Epidermal melanocyte (primary cell): ENCODE measurements around the gene HTRA1.

Experiments
- DNase-seq: peaks from one replicate; pipeline ENCODE4 v3.0.0; 2011; ENCODE audit warnings: low spot score; ENCODE audit not compliant: insufficient read length

The HTRA1 gene

GRCh38 chr10:122461367-122461728 lies at the start of gene HTRA1:
HTRA1 (plus strand) TSS chr10:122461553; CDS start chr10:122461653, 100 bp downstream.
- peak; percentile 55 for DNase-seq

DNA sequence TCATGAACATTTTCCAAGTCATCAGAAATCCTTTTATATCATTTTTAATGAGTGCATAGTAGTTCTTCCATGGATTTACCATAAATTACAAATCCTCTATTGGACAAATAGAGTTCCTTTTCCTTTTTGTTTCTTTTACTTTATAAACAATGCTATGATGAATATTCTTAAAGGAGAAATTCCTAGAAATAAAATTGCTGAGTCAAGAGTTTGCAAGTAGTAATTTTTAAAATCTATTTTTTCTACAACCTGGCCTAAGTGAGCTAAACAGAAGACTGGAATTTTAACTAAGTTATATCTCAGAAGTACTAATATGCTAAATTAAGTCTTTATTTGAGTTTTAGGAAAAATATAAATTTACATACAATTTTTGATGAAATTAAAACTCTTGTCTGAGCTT lies 48.0 kb upstream of the HTRA1 start:
- DNase-seq: no peak

DNA sequence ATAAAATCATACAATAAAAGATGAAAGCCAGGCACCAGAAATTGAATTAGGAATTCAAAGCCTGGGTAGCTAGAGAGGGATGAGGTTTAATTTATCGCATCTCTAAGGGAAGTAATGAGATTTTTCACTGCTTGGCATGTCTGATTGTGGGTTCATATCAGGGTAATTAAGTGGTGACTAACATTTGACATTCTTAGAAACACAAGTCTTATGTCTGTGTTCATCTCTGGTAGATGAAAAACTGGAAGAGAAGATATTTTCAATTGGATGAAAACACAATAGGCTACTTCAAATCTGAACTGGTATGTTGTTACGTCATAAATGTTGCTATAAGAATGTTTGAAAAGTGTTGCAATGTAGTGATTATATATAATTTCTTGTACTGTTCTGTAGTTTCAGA lies 43.7 kb upstream of the HTRA1 start:
- no peak for DNase-seq

GRCh38 chr10:122419016-122419415 lies 42.3 kb upstream of the HTRA1 start:
- DNase-seq: no peak

GRCh38 chr10:122419876-122420623 lies 41.3 kb upstream of the HTRA1 start:
- no peak for DNase-seq

DNA sequence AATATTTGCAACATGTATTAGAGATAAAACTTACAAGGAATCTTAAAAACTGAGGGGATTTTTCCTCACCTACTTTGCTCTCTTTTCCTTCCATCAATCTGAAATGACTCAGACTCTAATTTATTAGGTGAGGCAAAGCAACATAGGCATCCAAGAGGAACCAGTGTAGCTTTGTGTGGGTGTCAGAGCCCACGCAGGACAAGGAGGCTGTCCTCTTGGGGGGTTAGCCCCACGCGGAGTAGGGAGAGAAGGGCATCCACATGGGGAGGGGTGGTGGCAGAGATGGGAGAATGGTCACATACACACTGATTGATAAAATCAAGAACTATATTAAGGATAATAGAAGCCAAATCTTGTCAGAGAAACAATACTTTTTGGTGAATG lies 40.7 kb upstream of the HTRA1 start:
- DNase-seq: no peak

- DNase-seq: no peak
These were observed 40.2 kb upstream of the HTRA1 start for GRCh38 chr10:122421054-122421625.

- no peak for DNase-seq
These were observed 39.6 kb upstream of the HTRA1 start for GRCh38 chr10:122421742-122422141.

GRCh38 chr10:122422266-122422989 lies 38.9 kb upstream of the HTRA1 start:
- DNase-seq: no peak

DNA sequence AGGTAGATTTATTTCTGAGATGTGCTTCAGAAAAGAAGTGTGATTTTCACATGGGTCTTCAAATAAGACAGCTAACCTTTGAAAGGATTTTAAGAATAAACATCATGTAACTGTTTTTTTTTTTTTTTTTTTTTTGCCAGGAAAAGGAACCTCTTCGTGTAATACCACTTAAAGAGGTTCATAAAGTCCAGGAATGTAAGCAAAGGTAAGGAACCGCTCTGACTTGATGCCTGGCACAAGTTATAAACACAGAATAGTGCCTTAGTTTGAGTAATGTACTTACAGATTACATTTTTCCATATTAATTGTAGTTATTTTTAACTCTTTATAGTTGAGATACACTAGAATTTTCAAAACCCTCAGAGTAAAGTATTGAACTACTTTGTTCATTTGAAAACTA lies 37.3 kb upstream of the HTRA1 start:
- no peak for DNase-seq

- DNase-seq: no peak
These were observed 34.5 kb upstream of the HTRA1 start for GRCh38 chr10:122426829-122427228.

GRCh38 chr10:122427280-122427679 lies 34.1 kb upstream of the HTRA1 start:
- no peak for DNase-seq

DNA sequence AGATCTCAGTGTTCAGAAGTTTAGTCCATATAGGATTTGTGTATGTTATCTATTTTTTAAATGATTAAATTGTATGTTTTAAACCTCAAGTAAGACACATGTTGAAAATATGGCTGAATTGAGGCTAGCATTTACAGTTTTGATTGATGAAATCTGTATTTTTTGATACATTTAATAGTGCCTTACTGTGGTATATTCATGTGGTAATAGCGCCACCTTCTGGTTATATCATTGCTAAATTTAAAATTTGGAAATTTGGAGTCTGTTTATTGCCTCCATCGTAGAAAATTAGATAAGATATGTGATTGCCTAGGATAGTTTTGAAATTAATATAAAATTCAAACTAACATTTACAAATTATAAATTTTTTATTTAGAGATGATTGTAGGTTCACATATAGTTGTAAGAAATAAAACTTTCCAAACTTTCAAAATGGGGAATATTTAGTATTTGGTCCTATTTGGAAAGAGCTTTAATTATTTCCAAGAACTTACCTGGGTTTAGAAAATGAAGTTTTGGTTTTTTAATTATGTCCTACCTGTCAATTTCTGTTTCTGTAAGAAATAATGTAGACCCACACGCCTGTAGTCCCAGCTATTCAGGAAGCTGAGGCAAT lies 26.0 kb upstream of the HTRA1 start:
- peak; percentile 29 for DNase-seq

- no peak for DNase-seq
These were observed 19.4 kb upstream of the HTRA1 start for GRCh38 chr10:122441961-122442360.

DNA sequence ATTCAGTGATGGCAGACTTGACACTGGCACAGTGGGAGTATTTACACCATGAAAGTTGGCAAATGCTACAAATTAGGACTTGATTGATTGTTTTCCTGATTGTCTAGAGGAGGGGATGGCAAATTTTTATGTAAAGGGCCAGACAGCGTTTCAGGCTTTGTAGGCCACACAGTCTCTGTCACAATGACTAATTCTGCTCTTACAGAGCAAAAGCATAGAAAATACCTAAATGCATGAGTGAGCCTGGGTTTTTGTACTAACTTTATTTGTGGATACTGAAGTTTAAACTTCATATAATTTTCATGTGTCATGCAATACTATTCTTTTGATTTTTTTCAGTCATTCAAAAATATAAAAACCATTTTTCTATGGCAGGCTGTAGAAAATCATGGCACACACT lies 15.9 kb upstream of the HTRA1 start:
- no peak for DNase-seq

- no peak for DNase-seq
These were observed 15.4 kb upstream of the HTRA1 start for GRCh38 chr10:122445904-122446303.

- no peak for DNase-seq
These were observed 14.5 kb upstream of the HTRA1 start for GRCh38 chr10:122446668-122447423.

GRCh38 chr10:122448600-122448999 lies 12.8 kb upstream of the HTRA1 start:
- DNase-seq: no peak

- no peak for DNase-seq
These were observed 12.2 kb upstream of the HTRA1 start for GRCh38 chr10:122449153-122449552.

DNA sequence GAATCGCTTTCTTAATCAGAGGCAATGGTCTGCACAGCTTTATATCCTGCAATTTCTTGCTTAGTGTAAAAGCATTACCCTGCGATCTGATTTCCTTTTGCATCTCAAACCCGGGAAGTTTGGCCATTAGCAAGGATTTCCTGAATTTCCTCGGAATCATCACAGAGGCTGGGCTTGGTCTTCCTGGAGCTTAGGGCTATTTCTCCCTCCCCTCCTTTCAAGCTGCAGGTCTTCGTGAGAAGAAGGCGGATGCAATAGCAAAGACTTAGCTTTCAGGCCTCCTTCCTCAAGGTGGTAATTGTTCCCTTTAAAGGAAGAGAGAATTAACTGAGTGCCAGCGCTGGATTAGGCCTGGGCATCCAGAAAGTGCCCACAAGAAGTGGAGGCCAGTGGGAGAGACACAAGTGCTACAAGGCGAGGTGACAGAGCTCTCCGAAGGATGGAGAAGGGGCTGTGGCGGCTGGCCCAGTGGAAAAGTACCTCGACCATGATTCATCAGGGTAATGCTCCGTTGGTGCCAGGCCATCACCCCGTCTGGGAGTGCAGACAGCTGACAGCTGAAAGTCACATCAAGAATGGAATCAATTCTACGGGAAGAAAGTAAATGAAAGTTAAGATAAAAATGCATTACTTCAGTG lies 10.9 kb upstream of the HTRA1 start:
- DNase-seq: no peak

GRCh38 chr10:122454071-122454470 lies 7.3 kb upstream of the HTRA1 start:
- DNase-seq: no peak
